NK-92 (cell line): ENCODE data around the gene SLC29A3.
"Not testable (repeated sequence)": the region's sequence is repeated elsewhere in the genome, so short reads cannot be mapped to it uniquely, and the experiment has no call there.

ENCODE experiments used
- DNase-seq: peaks from one replicate; lab custom pipeline; 2025; ENCODE audit not compliant: unreplicated experiment; lab: John Stamatoyannopoulos, UW

The SLC29A3 gene

DNA sequence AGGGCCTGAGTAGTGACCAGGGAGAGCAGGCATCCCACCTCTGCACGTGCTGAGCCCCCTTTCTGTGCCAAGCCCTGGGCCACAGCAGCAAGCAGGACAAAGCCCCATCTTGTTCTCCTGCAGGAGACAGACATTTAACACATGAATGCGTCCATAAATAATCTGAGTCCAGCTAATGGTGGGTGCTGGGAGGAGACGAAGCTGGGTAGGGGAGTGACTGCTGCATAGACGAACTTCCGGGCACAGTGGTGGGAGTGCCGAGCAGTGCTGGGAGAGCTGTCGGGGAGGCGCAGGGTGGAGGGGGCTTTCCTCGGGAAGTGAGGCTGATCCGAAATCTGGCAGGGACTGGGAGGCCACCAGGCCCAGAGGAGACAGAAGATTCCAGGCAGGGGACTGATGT lies 35.2 kb upstream of the SLC29A3 start:
- DNase-seq = no peak

DNA sequence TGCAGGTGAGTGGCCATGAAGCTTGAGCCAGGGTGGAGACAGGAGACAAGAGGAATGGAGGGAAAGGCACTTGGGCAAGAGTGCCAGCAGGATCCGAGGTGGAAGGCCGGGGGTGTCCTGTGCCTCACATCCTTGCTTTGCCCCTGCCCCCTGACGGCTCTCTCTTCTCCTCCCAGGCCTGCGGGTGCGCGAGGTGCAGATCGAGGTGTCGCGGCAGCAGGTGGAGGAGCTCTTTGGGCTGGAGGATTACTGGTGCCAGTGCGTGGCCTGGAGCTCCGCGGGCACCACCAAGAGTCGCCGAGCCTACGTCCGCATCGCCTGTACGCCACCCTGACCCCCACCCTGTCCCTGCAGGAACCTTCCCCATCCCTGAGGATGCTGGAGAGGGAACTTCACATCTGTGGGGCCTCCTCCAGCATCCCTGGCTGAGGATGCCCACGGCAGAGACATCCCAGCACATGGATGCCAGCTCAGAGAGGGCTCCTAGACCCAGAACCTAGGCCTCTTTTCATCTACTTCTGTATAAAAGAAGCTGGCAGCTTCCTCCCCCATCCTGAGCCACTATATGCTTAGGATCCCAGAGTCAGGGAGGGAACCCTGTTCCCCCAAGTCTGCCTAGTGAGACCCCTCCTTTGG lies 34.4 kb upstream of the SLC29A3 start:
- DNase-seq = no peak

DNA sequence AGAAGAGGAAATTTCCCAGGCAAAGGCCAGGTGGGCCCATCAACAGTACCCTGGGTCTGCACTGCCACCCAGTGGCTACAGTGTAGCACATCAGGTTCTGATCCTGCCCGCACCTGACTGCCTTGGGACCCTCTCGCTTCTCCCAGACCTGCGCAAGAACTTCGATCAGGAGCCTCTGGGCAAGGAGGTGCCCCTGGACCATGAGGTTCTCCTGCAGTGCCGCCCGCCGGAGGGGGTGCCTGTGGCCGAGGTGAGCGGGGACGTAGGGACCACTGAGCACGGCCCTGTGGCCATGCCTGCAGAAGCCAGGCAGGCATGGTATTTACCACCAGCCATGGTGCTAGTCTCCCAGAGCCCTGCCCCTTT lies 33.9 kb upstream of the SLC29A3 start:
- DNase-seq = no peak

DNA sequence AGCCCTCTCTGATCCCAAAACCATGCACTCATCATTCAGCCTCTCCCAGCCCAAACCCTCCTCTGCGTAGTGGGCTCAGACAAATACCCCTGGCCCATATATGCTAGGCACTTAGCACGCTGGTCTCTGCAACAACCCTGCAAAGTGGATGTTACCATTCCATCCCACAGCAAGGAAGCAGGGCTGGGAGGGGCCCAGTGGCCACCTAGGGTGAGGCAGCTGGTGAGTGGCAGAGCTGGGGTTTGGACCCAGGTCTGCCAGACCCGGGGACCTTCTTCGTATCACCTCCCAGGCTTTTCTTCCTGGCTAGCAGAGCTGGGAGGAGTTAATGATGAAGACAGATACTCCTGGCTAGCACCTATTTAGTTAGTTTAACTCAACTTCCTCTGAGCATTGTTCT lies 33.1 kb upstream of the SLC29A3 start:
- no peak for DNase-seq

DNA sequence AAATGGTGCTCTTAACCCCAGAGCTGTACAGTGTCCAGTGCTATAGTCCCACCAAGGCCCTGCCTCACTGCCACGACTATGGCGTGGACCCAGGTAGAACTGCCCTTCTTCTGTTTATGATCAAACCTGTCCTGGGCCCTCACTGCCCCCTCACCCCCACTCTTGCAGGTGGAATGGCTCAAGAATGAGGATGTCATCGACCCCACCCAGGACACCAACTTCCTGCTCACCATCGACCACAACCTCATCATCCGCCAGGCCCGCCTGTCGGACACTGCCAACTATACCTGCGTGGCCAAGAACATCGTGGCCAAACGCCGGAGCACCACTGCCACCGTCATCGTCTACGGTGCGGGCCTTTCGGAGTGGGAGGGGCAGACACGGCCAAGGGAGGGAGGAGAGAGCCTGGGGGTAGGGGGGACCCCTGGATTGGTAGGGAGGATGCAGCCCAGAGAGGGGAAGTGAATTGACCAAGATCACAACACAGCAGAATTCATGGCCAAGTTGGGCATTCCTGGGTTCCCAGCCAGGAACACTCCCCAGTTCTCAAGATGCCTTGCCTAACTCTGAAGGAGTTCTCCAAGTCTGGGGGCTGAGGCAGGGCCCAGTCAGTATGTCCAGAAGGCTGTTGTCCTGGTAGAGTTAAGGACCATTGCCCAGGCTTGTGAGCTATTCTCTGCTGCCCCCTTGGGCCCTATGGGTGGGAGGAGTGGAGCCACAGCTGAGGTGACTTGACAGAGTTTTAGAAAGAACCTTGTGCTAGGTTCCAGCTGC lies 32.4 kb upstream of the SLC29A3 start:
- no peak for DNase-seq

DNA sequence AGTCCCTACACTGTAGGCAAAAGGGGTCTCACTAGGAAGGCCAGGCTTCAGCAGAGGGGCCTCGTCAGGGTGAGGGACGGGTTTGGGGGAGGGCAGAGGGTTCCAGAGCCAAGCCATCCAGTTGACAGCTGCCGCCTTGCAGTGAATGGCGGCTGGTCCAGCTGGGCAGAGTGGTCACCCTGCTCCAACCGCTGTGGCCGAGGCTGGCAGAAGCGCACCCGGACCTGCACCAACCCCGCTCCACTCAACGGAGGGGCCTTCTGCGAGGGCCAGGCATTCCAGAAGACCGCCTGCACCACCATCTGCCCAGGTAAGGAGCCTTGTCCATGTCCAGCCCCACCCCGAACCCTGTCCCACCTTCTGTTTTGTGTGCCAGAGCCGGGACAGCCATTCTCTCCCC lies 31.6 kb upstream of the SLC29A3 start:
- DNase-seq = no peak

DNA sequence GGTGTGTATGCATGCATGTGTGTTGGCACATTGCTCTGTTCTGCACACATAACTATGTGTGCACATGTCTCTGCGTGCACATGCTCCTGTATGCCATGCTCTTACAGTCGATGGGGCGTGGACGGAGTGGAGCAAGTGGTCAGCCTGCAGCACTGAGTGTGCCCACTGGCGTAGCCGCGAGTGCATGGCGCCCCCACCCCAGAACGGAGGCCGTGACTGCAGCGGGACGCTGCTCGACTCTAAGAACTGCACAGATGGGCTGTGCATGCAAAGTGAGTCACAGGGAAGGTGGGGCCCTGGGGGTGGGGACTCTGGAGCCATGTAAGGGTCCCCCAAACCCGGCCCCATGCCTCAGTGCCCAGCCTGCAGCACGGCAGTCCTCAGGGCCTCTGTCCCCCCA lies 30.6 kb upstream of the SLC29A3 start:
- DNase-seq = no peak

DNA sequence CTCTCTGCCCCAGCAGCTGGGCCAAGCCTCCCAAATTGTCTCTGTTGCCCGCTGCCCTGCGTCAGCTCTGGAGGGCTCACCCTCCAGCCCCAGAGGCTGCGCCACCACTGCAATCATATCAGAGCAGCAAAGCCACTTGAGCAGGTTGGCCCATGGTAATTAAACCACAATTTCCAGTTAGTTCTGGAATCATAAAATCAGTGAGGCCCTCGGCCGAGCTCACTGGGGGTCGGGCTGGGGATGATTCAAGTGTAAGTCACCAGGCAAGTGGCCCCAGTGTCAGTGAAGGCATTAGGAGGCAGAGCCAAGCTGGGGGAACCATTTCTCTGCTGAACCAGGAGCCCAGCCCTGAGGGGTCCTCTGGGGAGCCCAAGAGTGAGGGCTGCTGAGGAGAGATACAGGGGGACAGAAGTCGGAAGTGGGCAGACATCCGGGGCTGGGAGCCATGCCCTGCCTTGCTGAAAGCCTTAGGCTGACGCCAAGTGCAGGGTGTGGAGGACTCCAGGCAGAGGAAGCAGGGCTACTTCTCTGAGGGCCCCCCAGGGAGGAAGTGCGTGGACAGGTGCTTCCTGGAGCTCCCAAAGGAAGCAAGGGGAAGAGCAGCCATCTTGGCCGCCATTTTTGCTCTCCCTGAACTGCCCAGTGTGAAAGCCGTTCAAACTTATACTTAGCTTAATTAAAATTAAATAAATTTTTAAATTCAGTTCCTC lies 29.5 kb upstream of the SLC29A3 start:
- no peak for DNase-seq

DNA sequence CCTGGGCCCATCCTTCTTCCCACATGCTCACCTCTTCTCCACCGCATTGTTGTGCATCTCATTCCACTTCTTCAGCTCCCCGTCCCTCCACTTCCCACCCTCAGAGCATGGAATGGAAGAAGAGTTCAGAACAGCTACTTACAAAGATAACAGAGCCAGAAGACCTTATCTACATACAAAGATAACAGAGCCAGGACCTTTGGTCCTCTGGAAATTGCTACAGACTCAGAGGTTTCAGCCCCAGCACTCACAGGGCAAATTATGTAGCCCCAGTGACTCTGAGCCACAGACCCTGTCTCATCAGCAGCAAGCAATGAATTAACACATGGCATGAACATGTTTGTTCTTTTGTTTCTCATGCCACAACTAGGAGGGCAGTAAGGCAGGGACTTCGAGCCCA lies 28.7 kb upstream of the SLC29A3 start:
- DNase-seq = no peak

DNA sequence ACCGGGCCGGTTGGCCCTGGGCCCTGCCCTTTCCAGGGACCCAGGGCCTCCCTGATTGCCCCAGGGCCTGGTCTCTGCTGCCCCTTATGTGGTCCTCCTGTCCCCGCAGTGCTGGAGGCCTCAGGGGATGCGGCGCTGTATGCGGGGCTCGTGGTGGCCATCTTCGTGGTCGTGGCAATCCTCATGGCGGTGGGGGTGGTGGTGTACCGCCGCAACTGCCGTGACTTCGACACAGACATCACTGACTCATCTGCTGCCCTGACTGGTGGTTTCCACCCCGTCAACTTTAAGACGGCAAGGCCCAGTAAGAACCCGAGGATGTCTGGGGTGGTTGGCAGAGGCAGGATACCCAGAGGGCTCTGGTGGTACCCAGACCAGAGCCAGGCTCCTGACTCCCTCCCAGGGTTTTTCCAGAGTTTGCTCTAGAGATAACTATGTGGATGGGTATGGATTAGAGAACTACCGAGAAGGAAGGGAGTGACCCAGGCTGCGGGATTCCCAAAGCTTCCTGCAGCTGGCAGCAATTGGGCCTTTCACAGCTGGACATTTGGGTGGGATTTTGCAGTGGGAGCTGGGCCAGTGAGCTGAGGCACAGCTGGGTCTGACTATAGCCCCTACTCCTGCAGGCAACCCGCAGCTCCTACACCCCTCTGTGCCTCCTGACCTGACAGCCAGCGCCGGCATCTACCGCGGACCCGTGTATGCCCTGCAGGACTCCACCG lies 28.1 kb upstream of the SLC29A3 start:
- no peak for DNase-seq

DNA sequence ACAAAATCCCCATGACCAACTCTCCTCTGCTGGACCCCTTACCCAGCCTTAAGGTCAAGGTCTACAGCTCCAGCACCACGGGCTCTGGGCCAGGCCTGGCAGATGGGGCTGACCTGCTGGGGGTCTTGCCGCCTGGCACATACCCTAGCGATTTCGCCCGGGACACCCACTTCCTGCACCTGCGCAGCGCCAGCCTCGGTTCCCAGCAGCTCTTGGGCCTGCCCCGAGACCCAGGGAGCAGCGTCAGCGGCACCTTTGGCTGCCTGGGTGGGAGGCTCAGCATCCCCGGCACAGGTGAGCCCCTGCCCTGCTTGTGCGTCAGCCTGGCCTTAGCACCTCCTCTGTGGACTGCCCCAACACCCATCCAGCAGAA lies 27.5 kb upstream of the SLC29A3 start:
- no peak for DNase-seq

DNA sequence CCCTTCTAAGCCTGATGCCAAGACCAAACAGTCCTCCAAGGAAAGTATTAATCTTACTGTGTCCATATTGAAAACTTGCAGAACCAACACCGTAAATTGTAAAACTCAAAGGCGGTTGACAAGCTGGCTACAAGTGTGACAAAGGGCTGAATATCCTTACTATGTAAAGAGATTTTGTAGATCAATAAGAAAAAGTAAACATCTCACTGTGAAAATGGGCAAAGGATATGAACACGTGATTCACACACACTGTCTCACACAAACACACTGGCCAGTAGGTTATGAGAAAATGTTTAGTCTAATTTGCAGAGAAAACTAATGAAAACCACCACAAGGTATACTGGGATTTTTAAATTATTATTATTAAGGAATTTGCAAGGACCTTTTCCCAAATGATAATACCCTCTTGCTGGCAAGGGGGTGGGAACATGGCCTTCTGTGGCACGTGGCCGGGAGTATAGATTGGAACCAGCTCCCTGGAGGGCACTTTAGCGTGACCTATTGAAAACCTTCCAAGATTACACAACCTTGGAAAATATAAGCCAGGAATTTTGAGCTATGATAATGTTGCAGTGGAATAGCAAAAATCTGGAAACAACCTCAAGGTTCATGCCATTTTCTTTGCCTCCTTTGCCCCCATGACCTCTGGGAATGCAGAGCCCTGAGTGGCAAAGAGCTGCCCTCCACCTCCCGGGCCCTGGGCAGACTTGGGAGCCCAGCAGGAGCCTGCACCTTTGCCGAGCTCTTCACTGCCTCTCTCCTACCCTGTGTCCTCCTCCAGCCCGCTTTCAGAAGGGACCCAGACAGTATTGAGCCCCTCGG lies 26.2 kb upstream of the SLC29A3 start:
- DNase-seq = no peak

DNA sequence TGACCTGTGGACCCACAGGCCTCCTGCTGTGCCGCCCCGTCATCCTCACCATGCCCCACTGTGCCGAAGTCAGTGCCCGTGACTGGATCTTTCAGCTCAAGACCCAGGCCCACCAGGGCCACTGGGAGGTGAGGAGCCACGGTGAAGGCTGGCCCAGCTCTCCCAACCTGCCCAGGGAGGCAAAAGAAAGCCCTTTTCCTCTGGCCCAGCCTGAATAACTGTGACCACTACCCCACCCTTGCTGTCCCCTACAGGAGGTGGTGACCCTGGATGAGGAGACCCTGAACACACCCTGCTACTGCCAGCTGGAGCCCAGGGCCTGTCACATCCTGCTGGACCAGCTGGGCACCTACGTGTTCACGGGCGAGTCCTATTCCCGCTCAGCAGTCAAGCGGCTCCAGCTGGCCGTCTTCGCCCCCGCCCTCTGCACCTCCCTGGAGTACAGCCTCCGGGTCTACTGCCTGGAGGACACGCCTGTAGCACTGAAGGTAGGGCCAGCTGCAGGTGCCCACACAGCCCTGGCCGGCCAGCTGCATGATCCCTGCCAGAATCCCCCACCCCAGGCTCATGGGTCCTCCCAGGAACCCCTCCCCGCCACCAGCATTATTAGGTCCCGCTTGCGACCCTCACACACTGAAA lies 25.5 kb upstream of the SLC29A3 start:
- no peak for DNase-seq

DNA sequence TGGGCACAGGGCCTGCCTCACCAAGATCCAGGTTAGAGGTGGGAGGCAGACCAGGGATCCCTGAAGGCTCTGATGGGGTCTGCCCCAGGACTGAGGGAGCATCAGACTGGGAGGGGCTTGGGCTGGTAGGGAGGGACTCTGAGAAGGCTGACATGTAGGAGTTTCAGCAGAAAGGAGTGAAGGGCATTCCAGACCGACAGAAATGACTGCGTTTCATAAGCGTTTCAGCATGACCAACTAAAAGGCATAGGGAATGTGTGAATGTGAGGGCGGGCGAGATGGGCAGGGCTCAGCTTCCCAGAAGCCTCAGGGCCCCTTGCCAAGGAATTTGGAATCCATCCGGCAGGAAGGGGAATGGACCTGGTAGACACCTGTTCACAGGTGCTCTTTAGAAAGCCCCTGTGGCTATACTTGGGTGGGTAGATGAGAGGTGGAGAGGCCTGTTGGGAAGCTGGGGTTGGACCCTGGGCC lies 24.9 kb upstream of the SLC29A3 start:
- no peak for DNase-seq

DNA sequence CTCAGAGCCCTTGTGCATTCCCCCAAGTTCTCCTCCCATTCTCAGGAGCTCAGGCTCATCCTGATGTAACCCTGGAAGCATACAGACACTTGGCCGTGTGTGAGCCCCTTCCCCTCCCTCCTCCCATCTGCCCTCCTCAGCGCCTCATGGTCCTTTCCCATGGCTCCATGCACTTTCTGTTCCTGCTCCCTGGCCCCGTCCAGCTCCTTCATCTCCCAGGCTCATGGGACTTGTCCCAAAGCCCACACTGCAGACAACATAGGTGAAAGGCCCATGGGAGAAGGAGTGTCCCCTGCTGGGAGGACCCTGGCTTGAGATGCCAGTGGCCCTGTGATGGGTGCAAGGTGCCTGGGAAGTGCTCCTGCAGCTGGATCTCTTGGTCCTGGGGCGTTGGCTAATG lies 24.2 kb upstream of the SLC29A3 start:
- no peak for DNase-seq

DNA sequence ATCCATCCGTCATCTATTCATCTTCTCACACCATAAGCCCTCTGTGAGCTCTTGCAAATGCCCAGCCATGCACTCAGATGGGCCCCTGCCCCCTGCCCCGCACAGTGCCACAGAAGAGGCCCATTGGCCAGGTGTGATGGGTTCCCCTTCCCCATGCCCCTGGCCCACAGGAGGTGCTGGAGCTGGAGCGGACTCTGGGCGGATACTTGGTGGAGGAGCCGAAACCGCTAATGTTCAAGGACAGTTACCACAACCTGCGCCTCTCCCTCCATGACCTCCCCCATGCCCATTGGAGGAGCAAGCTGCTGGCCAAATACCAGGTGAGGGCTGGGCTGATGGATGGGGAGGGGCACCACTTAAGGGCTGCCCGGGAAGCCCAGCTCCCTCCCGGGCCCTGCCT lies 23.4 kb upstream of the SLC29A3 start:
- no peak for DNase-seq

DNA sequence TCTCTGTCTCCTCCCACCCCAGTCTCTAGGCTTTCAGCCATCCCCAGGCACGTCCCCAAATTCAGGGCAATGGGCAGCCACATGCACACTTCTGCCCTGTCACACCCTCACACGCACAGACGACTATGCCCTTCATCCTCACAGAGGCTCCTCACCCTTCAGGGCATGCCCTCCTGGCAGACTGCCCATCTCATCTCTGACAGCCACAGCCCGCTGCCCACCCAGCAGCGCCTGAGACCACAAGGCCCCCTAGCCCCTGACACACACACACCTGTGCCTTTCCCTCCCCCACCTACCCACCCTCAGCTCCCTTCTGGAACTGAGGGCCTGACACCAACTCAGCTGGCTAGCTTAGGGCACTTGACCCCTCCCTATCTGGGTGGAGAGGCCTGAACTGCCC lies 23.0 kb upstream of the SLC29A3 start:
- DNase-seq = no peak

DNA sequence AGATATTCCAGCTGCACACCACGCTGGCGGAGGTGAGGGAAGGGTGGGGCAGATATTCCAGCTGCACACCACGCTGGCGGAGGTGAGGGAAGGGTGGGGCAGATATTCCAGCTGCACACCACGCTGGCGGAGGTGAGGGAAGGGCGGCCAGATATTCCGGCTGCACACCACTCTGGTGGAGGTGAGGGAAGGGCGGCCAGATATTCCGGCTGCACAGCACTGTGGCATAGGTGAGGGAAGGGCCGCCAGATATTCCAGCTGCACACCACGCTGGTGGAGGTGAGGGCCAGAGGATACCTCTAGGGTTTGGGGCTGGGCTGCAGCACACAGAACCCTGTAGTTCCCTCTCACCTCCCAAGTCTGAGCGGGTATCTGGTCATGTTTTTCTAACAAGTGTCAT lies 22.2 kb upstream of the SLC29A3 start:
- not testable (repeated sequence) for DNase-seq

DNA sequence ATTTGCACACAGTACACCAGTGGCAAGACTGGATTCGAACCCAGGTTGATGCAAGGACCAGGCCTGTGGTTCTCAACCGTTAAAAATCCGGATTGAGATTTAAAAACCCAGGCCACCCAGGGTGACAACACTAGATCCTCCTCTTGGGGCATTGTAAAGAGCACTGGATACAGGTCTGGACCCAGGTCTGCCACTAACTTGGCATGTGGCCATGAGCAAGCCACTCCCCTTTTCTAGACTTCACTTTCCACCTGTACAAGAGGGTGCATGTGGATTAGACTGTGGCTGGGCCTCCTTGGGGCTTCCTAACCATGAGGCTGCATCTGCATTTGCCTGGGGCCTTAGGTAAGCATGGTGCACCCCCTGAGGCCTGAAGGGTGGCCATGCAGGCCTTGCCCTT lies 21.7 kb upstream of the SLC29A3 start:
- DNase-seq = no peak

DNA sequence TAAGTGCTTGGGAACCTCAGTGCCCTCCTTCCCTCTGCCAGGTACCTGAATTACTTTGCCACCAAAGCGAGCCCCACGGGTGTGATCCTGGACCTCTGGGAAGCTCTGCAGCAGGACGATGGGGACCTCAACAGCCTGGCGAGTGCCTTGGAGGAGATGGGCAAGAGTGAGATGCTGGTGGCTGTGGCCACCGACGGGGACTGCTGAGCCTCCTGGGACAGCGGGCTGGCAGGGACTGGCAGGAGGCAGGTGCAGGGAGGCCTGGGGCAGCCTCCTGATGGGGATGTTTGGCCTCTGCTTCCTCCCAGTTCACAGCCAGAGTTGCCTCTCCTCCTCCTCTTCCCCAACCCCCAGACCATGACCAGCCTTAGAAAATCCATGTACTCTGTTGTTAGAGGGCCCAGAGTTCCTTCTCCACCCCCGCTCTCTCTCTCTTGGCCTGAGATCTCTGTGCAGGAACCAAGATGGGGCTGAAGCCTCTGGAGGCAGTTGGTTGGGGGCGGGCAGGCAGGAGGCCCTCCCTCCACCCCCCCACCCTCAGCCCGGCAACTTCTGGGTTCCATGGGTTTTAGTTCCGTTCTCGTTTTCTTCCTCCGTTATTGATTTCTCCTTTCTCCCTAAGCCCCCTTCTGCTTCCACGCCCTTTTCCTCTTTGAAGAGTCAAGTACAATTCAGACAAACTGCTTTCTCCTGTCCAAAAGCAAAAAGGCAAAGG lies 19.8 kb upstream of the SLC29A3 start:
- no peak for DNase-seq
